ENCODE results near the gene PRKCD. TPM values are rescaled to one million over a fixed set of nuclear protein-coding genes. Genes with fewer than 3 reads are reported as not detected.

The PRKCD gene
- total RNA-seq, 4 donors from 2014 or later, result 36.3 to 73.1 (median 70.6) TPM

DNA sequence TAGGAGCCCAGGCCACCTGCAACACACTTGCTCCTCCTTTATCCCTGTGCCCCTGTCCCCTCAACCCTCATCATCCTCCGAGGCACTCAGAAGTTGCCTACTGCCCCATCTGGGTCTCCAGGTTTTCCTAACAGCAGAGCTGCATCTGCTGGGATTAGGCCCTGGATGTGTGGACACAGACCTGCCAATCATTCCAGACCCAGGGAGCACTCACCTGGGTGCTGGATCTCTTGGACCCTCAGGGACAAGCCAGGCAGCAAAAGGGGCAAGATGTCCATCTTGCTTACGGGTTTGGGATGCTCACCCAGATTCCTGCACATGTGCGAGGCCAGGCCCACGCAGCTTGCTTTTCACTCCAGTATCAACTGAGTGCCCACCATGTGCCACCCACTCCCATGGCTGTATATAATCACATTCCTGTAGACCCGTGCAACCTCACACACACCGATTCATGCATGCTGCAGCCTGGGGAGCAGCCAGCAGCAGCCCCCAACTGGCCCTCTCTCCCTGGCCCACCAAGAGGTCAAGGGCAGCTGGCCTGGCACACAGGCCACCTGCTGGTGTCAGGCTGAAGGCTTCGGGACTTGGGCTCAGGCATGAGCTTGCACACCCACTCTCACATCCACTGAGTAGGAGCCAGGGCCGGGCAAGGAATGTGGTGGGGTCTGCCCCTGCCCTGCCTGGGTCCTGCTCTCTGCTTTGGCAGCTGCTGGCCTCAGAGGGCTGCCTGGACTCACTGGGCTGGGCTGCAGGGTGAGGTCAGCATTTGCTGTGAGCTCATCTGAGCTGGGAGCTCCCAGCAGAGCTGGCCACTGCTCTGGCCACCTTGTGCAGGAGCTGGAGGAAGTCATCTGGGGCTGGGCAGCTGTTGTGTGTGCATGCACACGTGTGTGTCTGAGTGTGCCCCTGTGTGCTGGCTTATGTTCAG is 14.9 kb downstream of the PRKCD start:
- H3K4me3 ChIP-seq, result no peak overlapping the region
- no peaks in the 10 kb centered on the region for H3K9me3 ChIP-seq
- no peak for DNase-seq
- no peaks in the 10 kb centered on the region for H3K27me3 ChIP-seq
- peak overlapping the region in 1 of 4 donors; percentile 38 for H3K27ac ChIP-seq
- TF ChIP-seq, protein P1, sequence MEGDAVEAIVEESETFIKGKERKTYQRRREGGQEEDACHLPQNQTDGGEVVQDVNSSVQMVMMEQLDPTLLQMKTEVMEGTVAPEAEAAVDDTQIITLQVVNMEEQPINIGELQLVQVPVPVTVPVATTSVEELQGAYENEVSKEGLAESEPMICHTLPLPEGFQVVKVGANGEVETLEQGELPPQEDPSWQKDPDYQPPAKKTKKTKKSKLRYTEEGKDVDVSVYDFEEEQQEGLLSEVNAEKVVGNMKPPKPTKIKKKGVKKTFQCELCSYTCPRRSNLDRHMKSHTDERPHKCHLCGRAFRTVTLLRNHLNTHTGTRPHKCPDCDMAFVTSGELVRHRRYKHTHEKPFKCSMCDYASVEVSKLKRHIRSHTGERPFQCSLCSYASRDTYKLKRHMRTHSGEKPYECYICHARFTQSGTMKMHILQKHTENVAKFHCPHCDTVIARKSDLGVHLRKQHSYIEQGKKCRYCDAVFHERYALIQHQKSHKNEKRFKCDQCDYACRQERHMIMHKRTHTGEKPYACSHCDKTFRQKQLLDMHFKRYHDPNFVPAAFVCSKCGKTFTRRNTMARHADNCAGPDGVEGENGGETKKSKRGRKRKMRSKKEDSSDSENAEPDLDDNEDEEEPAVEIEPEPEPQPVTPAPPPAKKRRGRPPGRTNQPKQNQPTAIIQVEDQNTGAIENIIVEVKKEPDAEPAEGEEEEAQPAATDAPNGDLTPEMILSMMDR (IDR thresholded peaks at IDR 0.05), result no peak
- TF ChIP-seq POLR2A (IDR thresholded peaks at IDR 0.05), result no peak
- peaks cover 0 to 73% (median 0%) of the 10 kb centered on the region in 3 donors for H3K36me3 ChIP-seq
- peaks cover 0 to 45% (median 19%) of the 10 kb centered on the region in 4 donors for H3K4me1 ChIP-seq

DNA sequence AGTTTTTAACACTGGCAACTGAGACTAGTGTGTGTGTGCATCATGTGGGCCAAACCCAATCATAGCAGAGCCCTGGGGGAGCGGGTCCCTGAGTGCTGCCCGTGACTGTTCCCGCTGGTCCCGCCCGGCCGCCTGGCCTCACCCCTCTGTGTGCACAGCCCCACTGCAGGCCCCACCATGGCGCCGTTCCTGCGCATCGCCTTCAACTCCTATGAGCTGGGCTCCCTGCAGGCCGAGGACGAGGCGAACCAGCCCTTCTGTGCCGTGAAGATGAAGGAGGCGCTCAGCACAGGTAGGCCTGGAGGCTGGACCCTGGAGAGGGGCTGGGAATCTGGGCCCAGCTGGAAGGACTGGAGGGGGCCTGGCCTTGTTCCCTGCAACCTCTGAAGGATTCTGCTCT is 17.2 kb downstream of the PRKCD start:
- no peak for DNase-seq
- peaks cover 0 to 86% (median 0%) of the 10 kb centered on the region in 3 donors for H3K36me3 ChIP-seq
- TF ChIP-seq POLR2A (IDR thresholded peaks at IDR 0.05), result no peak
- TF ChIP-seq, protein P1 (IDR thresholded peaks at IDR 0.05), result no peak
- H3K27ac ChIP-seq, result no peak overlapping the region
- peaks cover 0 to 40% (median 5%) of the 10 kb centered on the region in 4 donors for H3K4me1 ChIP-seq
- no peak overlapping the region for H3K4me3 ChIP-seq
- no peaks in the 10 kb centered on the region for H3K9me3 ChIP-seq
- H3K27me3 ChIP-seq, result no peaks in the 10 kb centered on the region

DNA sequence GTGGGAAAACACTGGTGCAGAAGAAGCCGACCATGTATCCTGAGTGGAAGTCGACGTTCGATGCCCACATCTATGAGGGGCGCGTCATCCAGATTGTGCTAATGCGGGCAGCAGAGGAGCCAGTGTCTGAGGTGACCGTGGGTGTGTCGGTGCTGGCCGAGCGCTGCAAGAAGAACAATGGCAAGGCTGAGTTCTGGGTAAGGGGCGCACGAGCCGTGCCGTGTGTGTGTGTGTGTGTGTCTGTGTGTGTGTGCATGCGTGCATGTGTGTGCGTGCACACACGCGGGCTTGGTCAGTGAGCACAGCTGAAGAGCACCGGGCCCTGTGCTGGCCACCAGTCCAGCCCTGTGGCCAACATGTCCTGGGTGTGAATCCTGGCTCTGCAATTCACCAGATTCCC is 18.6 kb downstream of the PRKCD start:
- peak overlapping the region in 1 of 4 donors; percentile 57 for H3K27ac ChIP-seq
- H3K36me3 ChIP-seq, result peaks cover 0 to 84% (median 0%) of the 10 kb centered on the region in 3 donors
- peaks cover 0 to 32% (median 5%) of the 10 kb centered on the region in 4 donors for H3K4me1 ChIP-seq
- DNase-seq, result no peak
- H3K9me3 ChIP-seq, result no peaks in the 10 kb centered on the region
- TF ChIP-seq, protein P1 (IDR thresholded peaks at IDR 0.05), result no peak
- TF ChIP-seq POLR2A (IDR thresholded peaks at IDR 0.05), result no peak
- H3K4me3 ChIP-seq, result no peak overlapping the region
- no peaks in the 10 kb centered on the region for H3K27me3 ChIP-seq

DNA sequence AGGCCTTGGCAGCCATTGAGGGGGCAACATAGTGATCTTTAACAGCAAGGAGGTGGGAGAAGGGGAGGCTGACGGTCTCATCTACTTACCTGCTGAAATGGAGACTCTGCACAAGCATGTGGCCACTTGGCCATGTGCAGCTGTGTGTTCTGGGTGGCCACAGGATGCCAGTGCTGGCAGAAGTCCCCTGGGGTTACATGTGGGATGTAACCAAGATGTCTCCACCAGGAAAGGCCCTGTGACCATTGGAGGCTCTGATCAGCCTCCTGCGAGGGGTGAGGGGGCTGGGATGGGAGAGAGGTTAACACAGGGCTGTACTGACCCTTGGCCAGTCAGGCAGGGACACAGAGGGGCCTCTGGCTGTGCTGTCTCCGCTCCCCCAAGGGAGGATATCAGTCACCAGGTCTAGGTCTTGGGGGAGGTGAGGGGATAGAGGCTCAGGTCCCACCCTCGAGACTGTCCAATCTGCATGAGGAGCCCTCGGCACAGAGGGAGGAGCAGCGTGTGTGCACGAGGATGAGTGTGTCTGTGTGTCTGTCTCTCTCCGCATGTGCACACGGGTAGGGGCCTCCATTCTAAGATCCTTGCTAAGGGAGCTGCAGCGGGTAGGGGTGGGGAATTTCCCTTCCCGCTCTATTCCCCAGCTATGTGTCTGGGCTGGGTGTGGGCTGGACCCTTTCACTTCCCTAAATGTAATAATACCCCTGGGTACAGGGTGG is 19.5 kb downstream of the PRKCD start:
- peak overlapping the region in 1 of 4 donors; percentile 15 for H3K4me3 ChIP-seq
- peaks cover 0 to 84% (median 0%) of the 10 kb centered on the region in 3 donors for H3K36me3 ChIP-seq
- DNase-seq, result peak in 2 of 3 donors; percentile 84 to 90
- H3K27me3 ChIP-seq, result no peaks in the 10 kb centered on the region
- peaks cover 0 to 27% (median 5%) of the 10 kb centered on the region in 4 donors for H3K4me1 ChIP-seq
- H3K9me3 ChIP-seq, result no peaks in the 10 kb centered on the region
- TF ChIP-seq, protein P1 (IDR thresholded peaks at IDR 0.05), result no peak
- no peak for TF ChIP-seq POLR2A (IDR thresholded peaks at IDR 0.05)
- peak overlapping the region in 1 of 4 donors; percentile 57 for H3K27ac ChIP-seq

DNA sequence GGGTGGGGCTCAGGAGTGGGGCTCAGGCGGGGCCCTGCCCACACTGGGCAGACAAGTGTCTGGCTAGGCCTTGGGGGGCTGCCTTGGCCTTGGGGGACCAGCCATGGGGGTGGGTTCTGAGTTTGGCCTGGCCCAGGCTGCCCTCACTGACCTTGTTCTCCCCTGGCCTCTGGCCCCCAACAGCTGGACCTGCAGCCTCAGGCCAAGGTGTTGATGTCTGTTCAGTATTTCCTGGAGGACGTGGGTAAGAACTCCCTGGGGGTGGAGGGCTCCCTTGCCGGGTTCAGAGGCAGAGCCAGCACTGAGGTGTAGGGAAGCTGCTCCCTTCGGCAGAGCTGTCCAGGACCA is 20.0 kb downstream of the PRKCD start:
- TF ChIP-seq POLR2A (IDR thresholded peaks at IDR 0.05), result no peak
- TF ChIP-seq, protein P1 (IDR thresholded peaks at IDR 0.05), result no peak
- H3K27ac ChIP-seq, result peak overlapping the region in 1 of 4 donors; percentile 57

More for the DNA sequence above, 20.0 kb downstream of the PRKCD start:
- H3K27me3 ChIP-seq, result no peaks in the 10 kb centered on the region
- H3K9me3 ChIP-seq, result no peaks in the 10 kb centered on the region
- DNase-seq, result no peak
- peaks cover 0 to 22% (median 5%) of the 10 kb centered on the region in 4 donors for H3K4me1 ChIP-seq
- no peak overlapping the region for H3K4me3 ChIP-seq
- H3K36me3 ChIP-seq, result peaks cover 0 to 85% (median 0%) of the 10 kb centered on the region in 3 donors

Data from Peyer's patch (tissue), 4 donors.